HG03442 (cell line): ENCODE results near the gene CNTN4.
"Not testable (repeated sequence)": the region's sequence is repeated elsewhere in the genome, so short reads cannot be mapped to it uniquely, and the experiment has no call there.

Experiments
- ATAC-seq: cut with Tn5 transposase; IDR thresholded peaks from one replicate; pipeline ENCODE4 v1.9.1; 2021; ENCODE audit warnings: mild to moderate bottlenecking, moderate library complexity; ENCODE audit not compliant: unreplicated experiment

CNTN4 gene

GRCh38 chr3:2098398-2099027, at the start of gene CNTN4:
TSS of gene CNTN4 (plus strand) at chr3:2098866.
- peak; percentile 54 for ATAC-seq

GRCh38 chr3:2061360-2061759, 37.3 kb upstream of the CNTN4 start:
- no peak for ATAC-seq

- ATAC-seq, result no peak
Observed at GRCh38 chr3:2071531-2071930, 27.1 kb upstream of the CNTN4 start.

GRCh38 chr3:2078821-2079220, 19.8 kb upstream of the CNTN4 start:
- ATAC-seq, result no peak

GRCh38 chr3:2082871-2083480, 15.7 kb upstream of the CNTN4 start:
- ATAC-seq, result no peak

GRCh38 chr3:2083558-2083957, 15.1 kb upstream of the CNTN4 start:
- not testable (repeated sequence) for ATAC-seq

GRCh38 chr3:2090095-2090911, 8.4 kb upstream of the CNTN4 start:
- no peak for ATAC-seq

- no peak for ATAC-seq
Observed at GRCh38 chr3:2092758-2093157, 5.9 kb upstream of the CNTN4 start.

- no peak for ATAC-seq
Observed at GRCh38 chr3:2094941-2095340, 3.7 kb upstream of the CNTN4 start.

- no peak for ATAC-seq
Observed at GRCh38 chr3:2096216-2096615, 2.5 kb upstream of the CNTN4 start.

GRCh38 chr3:2097641-2098191, 950 bp upstream of the CNTN4 start:
- ATAC-seq, result no peak

- ATAC-seq, result peak; percentile 17
Observed at GRCh38 chr3:2099028-2099671, 484 bp downstream of the CNTN4 start.

- no peak for ATAC-seq
Observed at GRCh38 chr3:2099779-2100191, 1.1 kb downstream of the CNTN4 start.

- ATAC-seq, result no peak
Observed at GRCh38 chr3:2106438-2106837, 7.8 kb downstream of the CNTN4 start.

GRCh38 chr3:2110597-2111117, 12.0 kb downstream of the CNTN4 start:
- no peak for ATAC-seq

GRCh38 chr3:2114617-2115275, 16.1 kb downstream of the CNTN4 start:
- no peak for ATAC-seq

GRCh38 chr3:2130726-2131125, 32.1 kb downstream of the CNTN4 start:
- ATAC-seq, result no peak

GRCh38 chr3:2133146-2133545, 34.5 kb downstream of the CNTN4 start:
- no peak for ATAC-seq

GRCh38 chr3:2137651-2138050, 39.0 kb downstream of the CNTN4 start:
- ATAC-seq, result no peak

GRCh38 chr3:2141482-2141881, 42.8 kb downstream of the CNTN4 start:
- ATAC-seq, result no peak
